Measurements from ENCODE around the gene EXOSC2. TPM values are rescaled to one million over a fixed set of nuclear protein-coding genes. Genes with fewer than 3 reads are reported as not detected.

EXOSC2 gene
- total and polyA plus RNA-seq, 11 donors = 10.6 to 19.7 (median 13.1) TPM

DNA sequence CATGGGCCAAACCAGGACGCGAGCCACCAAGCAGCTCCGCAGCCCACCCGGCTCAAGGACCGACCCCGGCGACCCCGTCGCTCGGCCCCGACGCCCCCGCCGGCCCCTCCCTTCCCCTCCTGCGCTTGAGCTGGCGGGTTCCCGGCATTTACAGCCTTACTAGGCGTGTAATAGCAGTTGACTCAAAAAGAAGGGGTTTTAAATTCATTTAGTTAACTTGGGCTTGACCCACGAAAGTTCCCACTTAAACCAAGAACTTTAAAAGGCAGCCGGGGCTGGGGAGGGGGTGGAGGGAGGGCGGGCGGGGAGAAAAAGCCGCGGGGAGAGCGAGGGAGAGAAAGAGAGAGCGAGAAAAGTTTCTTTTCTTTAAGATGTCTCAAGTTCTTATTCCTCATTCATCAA lies 28.6 kb upstream of the EXOSC2 start:
- intact Hi-C loops (cut with DNase I) = loop anchor here in 1 of 10 donors (10.0 kb wide), 1 partner anchor 180 kb away; no protein-coding TSS in a partner anchor
- WGBS, 4 donors = 2 to 3% (median 3%) methylated on average over 21 to 26 of the region's 26 CpGs
- ATAC-seq (no peak), DNase-seq (no peak)
- H3K36me3 ChIP-seq = no peaks in the 10 kb centered on the region
- H3K4me1 ChIP-seq = peaks cover 2 to 68% (median 45%) of the 10 kb centered on the region in 12 donors
- H3K27ac ChIP-seq = no peak overlapping the region
- no peaks in the 10 kb centered on the region for H3K9me3 ChIP-seq
- peaks cover 68 to 87% (median 83%) of the 10 kb centered on the region in 9 donors for H3K27me3 ChIP-seq
- TF ChIP-seq POLR2A (IDR thresholded peaks at IDR 0.05) = no peak
- TF ChIP-seq, protein P1, sequence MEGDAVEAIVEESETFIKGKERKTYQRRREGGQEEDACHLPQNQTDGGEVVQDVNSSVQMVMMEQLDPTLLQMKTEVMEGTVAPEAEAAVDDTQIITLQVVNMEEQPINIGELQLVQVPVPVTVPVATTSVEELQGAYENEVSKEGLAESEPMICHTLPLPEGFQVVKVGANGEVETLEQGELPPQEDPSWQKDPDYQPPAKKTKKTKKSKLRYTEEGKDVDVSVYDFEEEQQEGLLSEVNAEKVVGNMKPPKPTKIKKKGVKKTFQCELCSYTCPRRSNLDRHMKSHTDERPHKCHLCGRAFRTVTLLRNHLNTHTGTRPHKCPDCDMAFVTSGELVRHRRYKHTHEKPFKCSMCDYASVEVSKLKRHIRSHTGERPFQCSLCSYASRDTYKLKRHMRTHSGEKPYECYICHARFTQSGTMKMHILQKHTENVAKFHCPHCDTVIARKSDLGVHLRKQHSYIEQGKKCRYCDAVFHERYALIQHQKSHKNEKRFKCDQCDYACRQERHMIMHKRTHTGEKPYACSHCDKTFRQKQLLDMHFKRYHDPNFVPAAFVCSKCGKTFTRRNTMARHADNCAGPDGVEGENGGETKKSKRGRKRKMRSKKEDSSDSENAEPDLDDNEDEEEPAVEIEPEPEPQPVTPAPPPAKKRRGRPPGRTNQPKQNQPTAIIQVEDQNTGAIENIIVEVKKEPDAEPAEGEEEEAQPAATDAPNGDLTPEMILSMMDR (IDR thresholded peaks at IDR 0.05) = no peak
- H3K4me3 ChIP-seq = peak overlapping the region in 1 of 12 donors; percentile 10

GRCh38 chr9:130665431-130666392 lies 27.9 kb upstream of the EXOSC2 start:
- no peaks in the 10 kb centered on the region for H3K36me3 ChIP-seq
- no peak for TF ChIP-seq POLR2A (IDR thresholded peaks at IDR 0.05)
- TF ChIP-seq, protein P1 (IDR thresholded peaks at IDR 0.05) = no peak
- intact Hi-C loops (cut with DNase I) = loop anchor here in 1 of 10 donors (10.0 kb wide), 1 partner anchor 181 kb away; no protein-coding TSS in a partner anchor
- ATAC-seq = no peak
- H3K27me3 ChIP-seq = peaks cover 61 to 80% (median 76%) of the 10 kb centered on the region in 9 donors
- no peaks in the 10 kb centered on the region for H3K9me3 ChIP-seq
- peak overlapping the region in 2 of 12 donors; percentile 1 to 10 for H3K4me3 ChIP-seq
- 4 to 5% (median 4%) methylated on average over 33 to 61 of the region's 61 CpGs for WGBS, 4 donors
- DNase-seq = no peak
- H3K4me1 ChIP-seq = peaks cover 2 to 61% (median 40%) of the 10 kb centered on the region in 12 donors
- H3K27ac ChIP-seq = no peak overlapping the region

DNA sequence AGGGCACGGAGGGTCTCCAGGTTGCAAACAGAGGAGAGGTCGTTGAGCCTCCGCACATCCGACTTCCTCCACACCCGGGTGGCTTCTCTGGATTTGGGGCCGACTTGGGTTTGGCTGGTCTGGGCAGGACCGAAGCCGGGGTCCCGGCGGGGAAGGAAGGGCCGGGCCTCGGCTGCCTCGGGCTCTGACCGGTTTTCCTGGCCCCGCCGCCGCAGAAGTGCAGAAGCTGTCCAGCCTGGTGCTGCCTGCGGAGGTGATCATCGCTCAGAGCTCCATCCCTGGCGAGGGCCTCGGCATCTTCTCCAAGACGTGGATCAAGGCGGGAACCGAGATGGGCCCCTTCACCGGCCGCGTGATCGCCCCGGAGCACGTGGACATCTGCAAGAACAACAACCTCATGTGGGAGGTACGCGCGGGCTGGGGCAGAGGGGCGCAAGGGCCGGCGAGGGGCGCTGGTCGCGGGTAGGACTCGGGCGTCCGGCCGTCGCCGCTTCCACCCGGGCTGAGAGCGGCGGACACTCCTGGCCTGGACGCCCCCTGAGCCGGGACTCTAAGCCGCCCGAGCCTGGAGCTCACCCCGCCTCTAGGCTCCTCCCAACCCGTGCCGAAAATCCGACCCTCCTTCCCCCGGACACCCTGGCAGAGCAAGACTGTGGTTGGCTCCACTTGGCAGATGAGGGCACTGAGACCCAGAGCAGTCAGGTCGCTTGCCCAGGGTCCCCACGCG lies 27.0 kb upstream of the EXOSC2 start:
- TF ChIP-seq, protein P1 (IDR thresholded peaks at IDR 0.05) = no peak
- TF ChIP-seq POLR2A (IDR thresholded peaks at IDR 0.05) = no peak
- no peak overlapping the region for H3K27ac ChIP-seq
- DNase-seq (no peak), ATAC-seq (no peak)
- intact Hi-C loops (cut with DNase I) = loop anchor here in 1 of 10 donors (10.0 kb wide), 1 partner anchor 182 kb away; no protein-coding TSS in a partner anchor
- peaks cover 2 to 52% (median 32%) of the 10 kb centered on the region in 12 donors for H3K4me1 ChIP-seq
- no peak overlapping the region for H3K4me3 ChIP-seq
- no peaks in the 10 kb centered on the region for H3K36me3 ChIP-seq
- no peaks in the 10 kb centered on the region for H3K9me3 ChIP-seq
- H3K27me3 ChIP-seq = peaks cover 53 to 72% (median 68%) of the 10 kb centered on the region in 9 donors
- whole genome bisulfite sequencing, 4 donors = 10 to 12% (median 11%) methylated on average over 15 to 60 of the region's 60 CpGs
